GM19099 (cell line): Measurements from ENCODE around the gene ACTN2.

ENCODE experiments used
- POLR2A ChIP-seq: IDR thresholded peaks from 3 replicates; pipeline ENCODE4 v1.6.1; 2011; ENCODE audit warnings: low read depth; ENCODE audit not compliant: insufficient read length; ENCODE audit errors: extremely low read depth

The ACTN2 gene

GRCh38 chr1:236685917-236686814 is at the start of gene ACTN2:
TSS of gene ACTN2 (plus strand) at chr1:236686499. CDS start at chr1:236686674, 175 bp downstream.
- no peak for TF ChIP-seq POLR2A

GRCh38 chr1:236638945-236639344 is 47.4 kb upstream of the ACTN2 start:
- TF ChIP-seq POLR2A: no peak

GRCh38 chr1:236639686-236640085 is 46.6 kb upstream of the ACTN2 start:
- TF ChIP-seq POLR2A: no peak

- no peak for TF ChIP-seq POLR2A
Observed at GRCh38 chr1:236642763-236643162, 43.5 kb upstream of the ACTN2 start.

- no peak for TF ChIP-seq POLR2A
Observed at GRCh38 chr1:236645016-236645680, 41.2 kb upstream of the ACTN2 start.

GRCh38 chr1:236654511-236654910 is 31.8 kb upstream of the ACTN2 start:
- no peak for TF ChIP-seq POLR2A

GRCh38 chr1:236654957-236655356 is 31.3 kb upstream of the ACTN2 start:
- TF ChIP-seq POLR2A: no peak

GRCh38 chr1:236657398-236657797 is 28.9 kb upstream of the ACTN2 start:
- no peak for TF ChIP-seq POLR2A

GRCh38 chr1:236659792-236660587 is 26.3 kb upstream of the ACTN2 start:
- TF ChIP-seq POLR2A: no peak

- no peak for TF ChIP-seq POLR2A
Observed at GRCh38 chr1:236663934-236664333, 22.4 kb upstream of the ACTN2 start.

GRCh38 chr1:236670060-236670459 is 16.2 kb upstream of the ACTN2 start:
- TF ChIP-seq POLR2A: no peak

- TF ChIP-seq POLR2A: no peak
Observed at GRCh38 chr1:236673289-236673919, 12.9 kb upstream of the ACTN2 start.

- no peak for TF ChIP-seq POLR2A
Observed at GRCh38 chr1:236677641-236678235, 8.6 kb upstream of the ACTN2 start.

- no peak for TF ChIP-seq POLR2A
Observed at GRCh38 chr1:236681219-236681618, 5.1 kb upstream of the ACTN2 start.

- no peak for TF ChIP-seq POLR2A
Observed at GRCh38 chr1:236685205-236685916, 938 bp upstream of the ACTN2 start.

- TF ChIP-seq POLR2A: no peak
Observed at GRCh38 chr1:236686815-236687160, 489 bp downstream of the ACTN2 start.
